ENCODE data around the gene ARHGAP15. TPM values are rescaled to one million over a fixed set of nuclear protein-coding genes. Genes with fewer than 3 reads are reported as not detected.

The ARHGAP15 gene
- total RNA-seq, 1 experiment from 2014 or later: 0.41 TPM

- Histone ChIP-seq H3K9me3 (ENCODE audit: control insufficient read depth, insufficient read depth, low read depth, low read length) (no peaks in the 10 kb centered on the region), H3K4me3 (ENCODE audit: low read depth in 2 of 2, low read length in 2 of 2) (no peak overlapping the region), H3K36me3 (ENCODE audit: control insufficient read depth, insufficient read depth, low read length) (no peaks in the 10 kb centered on the region), H3K27ac (ENCODE audit: low read length) (no peak overlapping the region), H3K27me3 (ENCODE audit: control insufficient read depth, insufficient read depth, low read length) (no peaks in the 10 kb centered on the region), H3K4me1 (ENCODE audit: control insufficient read depth, insufficient read depth, low read length) (no peaks in the 10 kb centered on the region)
- intact Hi-C loops (cut with micrococcal nuclease; ENCODE audit: unreplicated experiment) (no loop called here), in situ Hi-C loops (cut with HindIII; ENCODE audit: low pct_unique_long_range_greater_than_20kb, low sequenced_read_pairs) (no loop called here)
- no TSS peak for BruUV-seq (replicated peaks)
- no peak for ATAC-seq
- POLR2A ChIA-PET: no interaction called here
- no peak for DNase-seq (ENCODE audit: low read depth, low spot score)
- CTCF ChIA-PET: no interaction called here
- TF ChIP-seq REST (IDR thresholded peaks at IDR 0.05; ENCODE audit: insufficient read depth in 1 of 2, low read depth in 2 of 2, low read length in 1 of 2): no peak
- no peak for TF ChIP-seq SIN3A (IDR thresholded peaks at IDR 0.05; ENCODE audit: borderline replicate concordance, insufficient read depth, low read depth, low read length)
- no peak for TF ChIP-seq CTCF (IDR thresholded peaks at IDR 0.05)
- no peak for TF ChIP-seq TCF7L2 (IDR thresholded peaks at IDR 0.05; ENCODE audit: low read depth, low read length)
- no peak for TF ChIP-seq POLR2AphosphoS5 (IDR thresholded peaks at IDR 0.05; ENCODE audit: low read depth, low read length)
These were observed 418.8 kb downstream of the ARHGAP15 start for GRCh38 chr2:143548032-143548431.

- TF ChIP-seq REST (IDR thresholded peaks at IDR 0.05; ENCODE audit: insufficient read depth in 1 of 2, low read depth in 2 of 2, low read length in 1 of 2) (no peak), TCF7L2 (IDR thresholded peaks at IDR 0.05; ENCODE audit: low read depth, low read length) (no peak), POLR2AphosphoS5 (IDR thresholded peaks at IDR 0.05; ENCODE audit: low read depth, low read length) (no peak), CTCF (IDR thresholded peaks at IDR 0.05) (no peak), SIN3A (IDR thresholded peaks at IDR 0.05; ENCODE audit: borderline replicate concordance, insufficient read depth, low read depth, low read length) (no peak)
- no peaks in the 10 kb centered on the region for H3K4me1 ChIP-seq (ENCODE audit: control insufficient read depth, insufficient read depth, low read length)
- ATAC-seq (no peak), DNase-seq (ENCODE audit: low read depth, low spot score) (no peak)
- no peak overlapping the region for H3K4me3 ChIP-seq (ENCODE audit: low read depth in 2 of 2, low read length in 2 of 2)
- intact Hi-C loops (cut with micrococcal nuclease; ENCODE audit: unreplicated experiment) (no loop called here), in situ Hi-C loops (cut with HindIII; ENCODE audit: low pct_unique_long_range_greater_than_20kb, low sequenced_read_pairs) (no loop called here)
- ChIA-PET POLR2A (no interaction called here), CTCF (no interaction called here)
- no peaks in the 10 kb centered on the region for H3K36me3 ChIP-seq (ENCODE audit: control insufficient read depth, insufficient read depth, low read length)
- H3K27me3 ChIP-seq (ENCODE audit: control insufficient read depth, insufficient read depth, low read length): no peaks in the 10 kb centered on the region
- no peaks in the 10 kb centered on the region for H3K9me3 ChIP-seq (ENCODE audit: control insufficient read depth, insufficient read depth, low read depth, low read length)
- BruUV-seq (replicated peaks): no TSS peak
- H3K27ac ChIP-seq (ENCODE audit: low read length): no peak overlapping the region
These were observed 421.3 kb downstream of the ARHGAP15 start for GRCh38 chr2:143550500-143550899.
